Lower leg skin (tissue), 3 donors: Measurements from ENCODE around the gene CTPS1.

Source experiments
- CTCF ChIP-seq, 3 donors: fragments of 450-650 bp; IDR thresholded peaks; one replicate each; pipeline ENCODE4 v1.5.1; 2016; ENCODE audit warnings: antibody characterized with exemption in 3 of 3, mild to moderate bottlenecking in 3 of 3, moderate library complexity in 2 of 3
- POLR2A ChIP-seq, 2 donors: fragments of 450-650 bp; IDR thresholded peaks; one replicate each; pipeline ENCODE4 v1.6.1; 2016 to 2017; ENCODE audit warnings: antibody characterized with exemption in 2 of 2, mild to moderate bottlenecking in 1 of 2, moderate library complexity in 1 of 2

- TF ChIP-seq CTCF (IDR thresholded peaks at IDR 0.05) (no peak), POLR2A (IDR thresholded peaks at IDR 0.05) (no peak)
Observed at GRCh38 chr1:40956407-40956806, 23.1 kb upstream of the CTPS1 start.
